Cerebellar cortex (tissue), 1 donor: ENCODE results near the gene ANKRD34C.

Experiments
- DNase-seq: peaks from one replicate; pipeline ENCODE4 v3.0.0-alpha.2; 2015; ENCODE audit warnings: low spot score

Gene ANKRD34C

DNA sequence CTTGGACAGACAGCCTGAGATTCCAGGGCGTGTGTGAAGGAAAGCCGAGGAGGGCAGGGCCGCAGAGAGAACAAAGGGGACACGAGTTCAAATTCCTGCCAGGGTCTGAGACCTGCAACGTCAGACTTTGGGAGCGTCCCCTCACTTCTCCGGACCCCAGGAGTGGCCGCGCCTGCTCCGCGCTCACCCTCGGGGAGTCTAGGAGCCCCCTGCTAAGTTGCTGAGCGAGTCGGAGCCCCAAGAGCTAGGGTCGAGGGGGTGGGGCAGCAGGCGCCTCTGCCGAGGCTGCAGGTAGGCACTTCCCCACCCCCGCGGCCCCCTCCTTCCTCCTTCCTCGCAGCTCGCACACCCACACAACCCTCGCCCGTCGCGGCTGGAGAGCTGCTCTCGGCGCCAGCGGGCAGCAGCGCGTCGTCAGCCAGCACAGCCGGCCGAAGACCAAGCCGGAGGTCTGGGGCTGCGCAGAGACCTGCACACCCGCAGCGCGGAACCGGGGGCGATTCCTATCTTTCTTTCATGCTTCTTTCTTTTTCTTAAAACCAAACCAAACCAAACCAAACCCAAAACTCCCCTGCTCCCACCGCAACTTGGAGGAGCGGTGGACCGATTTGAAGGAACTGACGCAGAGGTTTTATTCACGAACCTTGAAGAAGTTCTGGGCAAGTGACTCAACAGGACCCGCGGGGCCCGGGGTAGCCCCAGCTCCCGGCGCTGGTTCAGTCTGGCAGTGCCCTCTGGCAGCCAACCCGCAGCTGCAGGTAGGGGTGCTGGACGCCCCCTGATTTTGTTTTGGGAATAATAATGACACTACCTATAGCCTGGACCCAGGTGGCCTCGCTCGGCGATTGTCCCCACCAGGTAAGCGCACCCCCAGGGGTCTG lies at the start of gene ANKRD34C:
ANKRD34C (plus strand) TSS at position 352 of the 881 bp plus-strand sequence. CDS start 10,563 bp downstream, outside the sequence.
- peak; percentile 46 for DNase-seq

DNA sequence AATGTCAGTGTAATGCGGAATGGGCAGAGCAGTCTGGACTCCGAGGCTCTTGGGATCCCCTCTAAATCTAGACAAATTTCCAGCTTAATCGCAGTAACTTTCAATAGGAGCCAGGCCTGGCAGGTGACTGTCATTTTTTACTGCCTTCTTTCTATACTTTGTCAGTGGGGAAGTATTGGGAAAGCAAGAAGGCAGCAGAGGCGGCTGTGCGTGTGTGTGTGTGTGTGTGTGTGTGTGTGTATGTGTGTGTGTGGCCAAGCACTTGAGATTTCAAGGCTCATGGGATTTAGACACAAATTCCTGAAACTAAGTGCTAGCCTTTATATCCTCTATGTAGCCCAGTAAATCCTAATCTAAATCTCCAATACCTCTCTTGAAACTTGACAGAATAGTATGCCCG lies 49.3 kb upstream of the ANKRD34C start:
- DNase-seq, result no peak

DNA sequence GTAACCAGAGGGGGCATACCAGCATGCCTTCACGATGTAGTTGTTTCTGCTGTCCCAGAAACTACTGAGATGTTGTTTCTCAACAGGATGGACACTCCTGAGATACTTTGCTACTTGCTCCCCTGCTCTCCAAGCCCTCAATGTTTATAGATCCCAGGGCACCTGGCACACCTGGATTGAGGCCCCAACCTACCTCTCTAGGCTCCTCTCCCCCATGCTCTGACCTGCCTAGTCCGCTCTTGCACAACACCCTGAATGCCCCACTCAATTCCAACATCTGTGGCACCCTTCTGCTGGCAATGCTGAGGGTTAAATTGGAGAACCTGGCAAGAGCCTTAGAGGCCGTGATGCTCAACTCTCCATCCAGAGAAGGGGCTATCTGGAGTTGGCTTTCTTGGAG lies 42.5 kb upstream of the ANKRD34C start:
- DNase-seq, result no peak

DNA sequence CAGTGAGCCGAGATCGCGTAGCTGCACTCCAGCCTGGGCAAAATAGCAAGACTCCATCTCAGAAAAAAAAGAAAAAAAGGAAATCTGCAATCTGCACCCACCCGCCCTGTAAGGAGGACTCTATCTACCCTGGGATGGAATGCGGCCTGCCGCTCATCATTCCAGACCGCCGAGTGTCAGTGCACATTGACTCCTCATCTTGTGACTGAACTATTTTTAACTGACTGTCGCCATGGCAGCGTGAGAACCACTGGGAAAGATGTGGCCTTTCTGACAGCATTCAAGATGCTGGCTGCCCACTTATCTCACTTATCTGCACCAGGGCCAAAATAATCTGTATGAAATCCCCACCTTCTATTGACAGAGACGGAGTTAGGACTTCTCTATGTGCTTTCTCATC lies 38.8 kb upstream of the ANKRD34C start:
- DNase-seq, result no peak

DNA sequence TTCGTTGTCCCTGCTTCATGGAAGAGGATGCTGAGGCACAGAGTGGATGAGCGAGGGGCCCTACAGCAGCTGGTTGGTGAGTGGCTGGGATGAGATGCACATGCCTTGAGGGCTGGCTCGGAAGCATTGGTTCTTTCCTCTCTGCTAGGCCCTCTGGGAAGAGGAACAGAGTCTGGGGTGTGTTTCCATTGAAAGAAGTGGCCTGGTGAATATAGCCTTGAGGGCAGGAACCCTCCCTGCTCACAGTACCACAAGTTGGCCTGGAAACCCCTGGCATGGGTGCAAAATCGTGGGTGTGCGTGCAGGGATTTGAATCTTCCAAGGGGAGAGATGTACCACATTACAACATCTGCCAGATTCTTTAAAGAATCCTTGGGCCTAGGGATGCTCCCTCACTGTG lies 37.6 kb upstream of the ANKRD34C start:
- no peak for DNase-seq

DNA sequence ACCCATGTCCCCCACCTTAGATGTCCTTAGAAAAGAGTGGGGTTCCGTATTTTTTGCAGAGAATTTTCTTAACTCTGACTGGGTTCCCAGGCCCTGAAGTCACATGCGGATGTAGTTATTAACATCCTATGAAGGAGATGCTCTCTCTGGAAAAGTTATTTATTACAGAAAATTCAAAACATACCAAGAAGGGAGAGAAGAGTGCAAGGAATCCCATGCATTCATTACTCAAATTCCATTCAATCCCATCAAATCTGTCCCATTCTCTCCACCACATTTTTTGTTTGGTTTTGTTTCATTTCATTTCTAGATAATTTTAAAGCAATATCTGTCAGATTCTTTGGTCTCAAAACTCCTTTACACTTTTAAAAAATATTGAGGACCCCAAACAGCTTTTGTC lies 34.3 kb upstream of the ANKRD34C start:
- no peak for DNase-seq

DNA sequence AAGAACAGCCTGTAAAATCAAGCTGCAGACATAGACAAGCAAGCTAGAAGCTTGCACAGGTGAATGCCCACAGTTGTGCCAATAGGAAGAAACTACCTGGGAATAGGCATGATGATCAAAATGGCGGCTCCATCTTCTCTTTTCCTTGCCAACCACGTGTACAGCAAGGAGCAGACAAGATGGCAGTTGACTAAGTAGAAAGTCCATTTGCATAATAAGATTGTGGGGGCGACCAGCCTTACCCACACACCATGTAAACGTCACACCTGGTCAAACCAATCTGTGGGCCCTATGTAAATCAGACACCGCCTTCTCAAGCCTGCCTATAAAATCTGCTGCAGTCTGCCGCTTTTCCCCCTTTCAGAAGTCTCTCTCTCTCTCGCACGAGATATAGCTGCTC lies 25.1 kb upstream of the ANKRD34C start:
- no peak for DNase-seq

DNA sequence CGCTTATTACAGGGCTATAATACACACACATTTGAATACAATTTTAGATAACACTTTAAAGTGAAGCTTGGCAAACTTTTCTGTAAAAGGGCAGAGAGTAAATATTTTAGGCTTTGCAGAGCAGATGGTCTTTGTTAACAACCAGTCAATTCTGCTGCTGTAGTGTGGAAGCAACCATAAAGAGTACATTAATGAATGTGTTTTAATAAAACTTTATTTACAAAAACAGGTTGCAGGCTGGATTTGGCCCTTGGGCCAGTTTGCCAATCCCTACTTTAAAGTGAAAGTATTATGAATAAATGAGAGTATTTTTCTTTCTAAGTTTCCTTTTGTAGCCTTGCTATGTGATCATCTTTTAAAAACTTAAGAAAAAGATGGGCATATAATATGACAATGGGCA lies 20.7 kb upstream of the ANKRD34C start:
- DNase-seq, result no peak

DNA sequence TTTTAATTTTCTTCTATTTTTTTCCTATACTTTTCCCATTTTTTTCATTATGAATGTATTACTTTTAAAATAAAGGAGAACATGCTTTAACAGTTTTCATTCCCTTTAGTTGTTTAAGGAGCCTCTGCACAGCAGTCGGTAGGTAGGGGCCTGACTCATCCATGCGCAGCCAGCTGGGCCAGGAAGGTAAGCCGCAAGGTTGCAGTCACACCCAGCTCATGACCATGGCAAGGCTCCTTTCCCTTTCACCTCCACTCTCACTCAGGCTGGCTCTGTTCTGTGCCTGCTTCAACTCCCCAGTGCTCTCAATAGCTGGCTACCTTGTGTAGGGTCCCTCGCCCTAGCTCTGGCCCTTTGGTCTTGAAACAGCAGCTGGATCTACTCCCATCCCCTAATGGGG lies 17.4 kb upstream of the ANKRD34C start:
- no peak for DNase-seq

DNA sequence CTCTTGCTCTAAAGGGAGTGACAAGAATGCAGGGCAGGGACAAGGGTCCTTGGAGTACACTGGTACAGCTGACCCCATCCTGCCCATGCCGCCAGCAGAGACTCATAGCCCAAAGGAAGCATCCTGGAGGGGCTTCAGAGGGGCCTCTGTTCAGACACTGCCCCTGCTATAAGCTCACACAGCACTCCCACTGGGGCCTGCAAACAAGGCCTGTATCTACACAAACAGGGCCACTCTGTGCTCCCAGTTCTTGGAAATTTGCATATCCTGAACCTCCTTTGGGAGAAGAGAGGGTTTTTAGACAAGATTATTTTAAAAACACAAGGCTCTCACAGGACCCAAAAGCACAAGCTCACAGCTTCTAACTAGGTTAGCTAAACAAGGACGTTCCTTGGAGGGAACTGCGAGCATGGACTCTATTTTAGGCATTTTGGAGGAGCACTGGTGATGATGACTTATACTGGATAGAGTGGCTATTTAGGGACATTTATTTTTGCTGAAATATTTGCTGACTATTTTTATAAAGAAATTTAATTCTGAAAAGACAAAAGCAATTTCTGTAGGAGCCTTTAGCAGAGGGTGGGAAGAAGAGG lies 16.4 kb upstream of the ANKRD34C start:
- DNase-seq, result no peak

DNA sequence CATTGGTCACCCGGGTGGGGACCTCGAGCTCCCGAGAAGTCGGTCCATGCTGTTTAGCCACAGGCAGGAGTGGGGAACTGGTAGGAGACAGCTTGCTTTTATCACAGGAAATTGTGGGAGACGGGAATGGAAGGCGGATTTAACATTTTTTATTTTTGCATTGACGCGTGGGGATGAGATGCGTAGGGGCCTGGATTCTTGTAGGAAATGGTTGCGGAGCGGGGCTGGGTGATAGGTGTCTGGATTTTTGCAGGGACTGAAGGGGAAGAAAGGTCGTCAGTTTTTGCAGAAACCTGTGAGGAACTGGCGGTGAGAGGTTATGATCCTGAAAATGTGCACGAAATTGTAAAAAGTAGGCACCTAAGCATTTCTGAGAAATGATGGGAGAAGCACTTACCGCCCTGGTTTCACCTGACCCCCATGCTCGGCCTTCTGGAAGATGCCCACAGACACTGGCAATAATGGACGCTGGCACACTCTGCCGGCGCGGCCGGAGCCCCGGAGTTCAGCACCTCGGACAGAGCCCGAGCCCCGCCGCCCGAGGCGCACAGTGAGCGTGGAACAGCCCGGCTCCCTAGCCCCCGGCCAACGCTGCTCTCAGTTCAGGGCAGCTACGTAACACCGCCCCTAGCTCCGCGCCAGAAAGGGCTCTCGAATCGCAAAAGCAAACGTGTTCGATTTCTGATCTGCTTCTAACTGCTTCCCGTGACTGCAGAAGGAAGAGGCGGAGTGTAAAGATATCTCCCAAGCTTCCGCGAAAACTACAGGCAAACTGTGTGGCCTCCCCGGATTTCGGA lies 928 bp downstream of the ANKRD34C start:
- peak; percentile 63 for DNase-seq

DNA sequence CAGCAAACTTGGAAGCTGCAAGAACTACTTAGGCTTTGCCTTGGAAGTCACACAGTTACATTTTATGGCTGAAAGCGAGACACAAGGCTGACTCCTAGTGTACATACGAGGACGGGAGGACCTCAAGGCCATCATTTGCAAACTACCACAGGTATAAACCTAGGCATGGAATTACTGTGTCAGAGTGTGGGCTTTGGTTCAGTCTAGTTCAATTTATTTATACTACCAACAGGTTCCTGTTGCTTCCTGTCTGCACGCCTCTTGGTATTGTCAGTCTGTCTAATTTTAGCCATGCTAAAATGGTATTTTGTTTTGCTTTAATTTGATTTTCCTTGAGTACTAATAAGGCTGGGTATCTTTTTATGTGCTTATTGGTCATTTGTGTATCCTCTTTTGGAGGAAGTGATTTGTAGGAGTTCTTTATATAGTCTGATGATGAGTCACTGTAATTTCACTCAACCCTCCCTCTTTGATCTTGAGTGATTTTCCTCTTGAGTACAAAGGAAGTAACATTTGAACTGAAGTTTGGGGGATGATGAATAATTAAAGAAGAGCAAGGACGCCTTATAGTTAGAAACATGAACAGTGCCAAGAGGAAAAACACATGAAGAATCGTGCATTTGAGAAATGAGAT lies 8.2 kb downstream of the ANKRD34C start:
- DNase-seq, result no peak

DNA sequence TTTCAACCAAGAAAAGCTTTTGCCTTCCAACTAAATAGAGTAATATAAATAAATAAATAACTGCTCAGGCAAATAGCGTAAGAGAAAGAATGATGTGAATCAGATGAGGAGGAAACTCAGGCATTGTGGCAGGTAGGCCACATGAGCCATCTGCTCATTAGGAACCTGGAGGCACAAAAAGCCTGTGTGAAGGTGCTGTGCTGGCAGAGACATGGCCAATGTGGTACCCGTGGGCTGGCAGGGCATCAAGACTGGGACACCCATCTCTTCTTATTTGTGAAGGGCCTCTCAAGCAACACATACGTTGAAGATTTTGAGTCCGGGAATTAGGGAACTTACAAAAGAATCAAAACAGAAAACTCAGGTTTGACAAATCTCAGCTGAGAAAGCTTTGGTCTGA lies 9.5 kb downstream of the ANKRD34C start:
- DNase-seq, result peak; percentile 75

DNA sequence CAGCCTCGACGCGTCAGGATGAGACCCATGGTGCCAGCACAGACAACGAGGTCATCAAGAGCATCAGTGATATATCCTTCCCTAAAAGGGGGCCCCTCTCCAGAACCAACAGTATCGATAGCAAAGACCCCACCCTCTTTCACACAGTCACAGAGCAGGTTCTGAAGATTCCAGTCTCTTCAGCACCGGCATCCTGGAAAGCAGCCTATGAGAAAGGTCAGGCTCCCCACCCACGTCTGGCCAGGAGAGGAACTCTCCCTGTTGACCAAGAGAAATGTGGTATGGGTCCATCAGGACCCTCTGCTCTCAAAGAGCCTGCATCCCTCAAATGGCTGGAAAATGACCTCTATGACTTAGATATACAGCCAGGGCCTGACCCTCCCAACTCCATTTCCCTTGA lies 11.6 kb downstream of the ANKRD34C start:
- no peak for DNase-seq

DNA sequence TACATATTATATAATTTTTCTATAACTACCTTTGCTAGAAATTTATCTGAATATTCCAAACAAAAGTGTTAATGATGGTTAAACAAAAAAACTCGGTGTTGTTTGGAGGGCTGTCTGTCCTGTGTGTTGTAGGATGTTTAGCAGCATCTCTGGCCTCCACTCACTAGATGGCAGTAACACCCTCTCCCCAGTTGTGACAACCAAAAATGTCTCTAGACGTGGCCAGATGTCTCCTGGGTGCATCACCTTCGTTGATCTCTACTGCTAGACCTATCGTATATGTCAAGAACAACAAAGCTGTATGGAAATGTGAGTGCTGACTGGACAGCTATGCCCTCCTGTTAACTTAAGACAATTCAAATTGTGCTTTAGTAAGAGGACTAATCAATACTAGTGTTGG lies 14.1 kb downstream of the ANKRD34C start:
- DNase-seq, result no peak

DNA sequence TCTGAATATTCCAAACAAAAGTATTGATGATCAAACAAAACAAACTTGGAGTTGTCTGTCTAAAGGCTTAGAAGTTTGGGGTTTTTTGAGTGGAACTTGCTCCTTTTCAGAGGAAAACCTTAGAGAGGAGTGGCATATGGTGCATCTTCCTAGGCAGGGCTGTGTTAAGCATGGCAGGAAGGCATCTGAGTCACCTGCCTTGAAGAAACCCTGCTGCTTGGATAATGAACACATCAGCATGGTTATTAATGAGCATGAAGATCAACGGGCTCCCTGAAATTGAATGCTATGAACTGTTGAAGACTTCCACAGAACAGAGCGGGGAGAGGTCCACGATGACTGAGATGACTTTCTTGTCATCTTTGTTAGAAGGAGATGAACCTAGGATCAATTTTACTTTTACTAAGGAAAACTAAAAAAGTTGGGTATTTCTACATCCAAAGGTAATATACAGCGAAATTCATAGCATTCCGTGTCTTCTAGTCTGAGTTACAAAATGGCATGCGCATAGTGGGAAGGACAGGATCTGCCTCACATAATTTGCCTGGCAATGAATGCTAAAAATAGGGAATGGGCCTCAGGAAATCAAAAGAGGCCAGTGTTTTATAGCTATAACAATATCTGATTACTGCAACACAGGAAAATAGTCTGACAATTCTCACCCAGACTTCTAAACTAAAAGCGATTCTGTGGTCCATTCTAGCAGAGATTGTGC lies 16.8 kb downstream of the ANKRD34C start:
- DNase-seq, result peak; percentile 44

DNA sequence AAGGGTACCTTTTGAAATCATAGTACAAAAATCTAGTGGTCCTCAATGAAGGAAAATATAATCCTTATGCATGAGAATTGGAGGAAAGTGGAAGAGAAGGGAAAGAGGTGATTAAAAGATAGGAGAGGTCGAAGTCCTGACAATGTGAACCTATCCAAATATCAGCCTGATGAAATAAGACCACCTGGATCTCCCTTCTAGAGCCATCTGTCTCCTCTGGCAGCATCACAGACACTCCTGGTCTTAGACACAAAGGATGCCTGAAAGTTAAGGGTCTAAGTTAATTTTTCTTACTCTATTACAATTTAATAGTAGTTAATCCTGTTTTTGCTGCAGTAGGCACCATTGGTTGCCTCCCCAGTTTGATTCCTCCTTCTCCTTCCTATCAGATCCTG lies 17.3 kb downstream of the ANKRD34C start:
- peak; percentile 57 for DNase-seq

DNA sequence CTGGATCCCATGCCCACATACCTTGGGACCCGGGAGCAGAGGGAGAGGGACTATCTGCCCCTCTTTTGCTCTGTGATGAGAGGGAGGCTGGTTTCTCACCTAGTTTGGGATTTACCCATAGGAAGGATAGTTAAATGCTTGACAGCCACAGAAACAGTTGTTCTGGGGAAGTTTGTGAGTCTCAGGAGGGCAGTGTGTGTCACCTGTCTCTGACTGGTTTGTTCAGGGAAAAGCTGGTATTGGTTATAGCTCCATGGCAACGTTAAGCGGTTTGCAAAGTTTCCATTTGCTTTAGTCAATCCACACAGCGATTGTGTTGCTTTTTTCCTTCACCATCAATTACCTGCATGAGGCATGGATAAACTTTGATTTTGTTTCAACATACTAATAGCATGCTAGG lies 24.7 kb downstream of the ANKRD34C start:
- DNase-seq, result no peak

DNA sequence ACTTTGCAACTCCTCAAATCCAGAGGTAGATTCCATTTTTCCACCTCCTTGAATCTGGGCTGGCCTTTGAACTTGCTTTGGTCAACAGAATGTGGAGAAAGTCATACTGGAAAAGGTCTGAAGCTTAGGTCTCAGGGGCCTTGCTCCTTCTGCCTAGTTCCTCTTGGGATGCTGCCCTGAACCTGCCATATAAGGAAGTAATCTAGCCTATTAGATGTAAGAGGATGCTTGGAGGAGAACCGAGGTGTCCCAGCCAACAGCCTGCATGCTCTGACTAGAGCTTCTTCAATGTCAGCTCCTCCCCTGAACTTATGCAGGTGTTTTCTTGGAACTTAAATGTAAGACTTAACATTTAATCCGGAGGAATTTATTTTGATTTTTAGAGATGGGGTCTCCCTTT lies 26.4 kb downstream of the ANKRD34C start:
- peak; percentile 36 for DNase-seq

DNA sequence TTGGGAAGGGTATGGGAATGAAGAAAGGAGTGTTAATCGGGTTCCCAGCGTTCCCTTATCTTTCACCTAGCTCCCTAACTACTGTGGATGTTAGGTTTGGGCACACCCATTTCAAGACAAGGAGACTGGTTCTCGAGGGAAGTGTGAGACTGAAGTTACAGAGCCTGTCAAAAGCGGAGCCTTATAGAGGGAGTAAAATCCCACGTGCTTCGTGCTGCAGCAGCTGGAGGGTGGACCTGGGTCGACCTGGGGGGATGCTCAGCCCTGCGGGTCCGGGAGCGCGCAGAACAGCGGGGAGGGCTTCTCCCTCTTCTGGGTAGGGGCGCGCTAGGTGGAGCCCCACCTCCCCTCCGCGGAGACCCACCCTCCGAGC lies 28.1 kb downstream of the ANKRD34C start:
- peak; percentile 49 for DNase-seq

DNA sequence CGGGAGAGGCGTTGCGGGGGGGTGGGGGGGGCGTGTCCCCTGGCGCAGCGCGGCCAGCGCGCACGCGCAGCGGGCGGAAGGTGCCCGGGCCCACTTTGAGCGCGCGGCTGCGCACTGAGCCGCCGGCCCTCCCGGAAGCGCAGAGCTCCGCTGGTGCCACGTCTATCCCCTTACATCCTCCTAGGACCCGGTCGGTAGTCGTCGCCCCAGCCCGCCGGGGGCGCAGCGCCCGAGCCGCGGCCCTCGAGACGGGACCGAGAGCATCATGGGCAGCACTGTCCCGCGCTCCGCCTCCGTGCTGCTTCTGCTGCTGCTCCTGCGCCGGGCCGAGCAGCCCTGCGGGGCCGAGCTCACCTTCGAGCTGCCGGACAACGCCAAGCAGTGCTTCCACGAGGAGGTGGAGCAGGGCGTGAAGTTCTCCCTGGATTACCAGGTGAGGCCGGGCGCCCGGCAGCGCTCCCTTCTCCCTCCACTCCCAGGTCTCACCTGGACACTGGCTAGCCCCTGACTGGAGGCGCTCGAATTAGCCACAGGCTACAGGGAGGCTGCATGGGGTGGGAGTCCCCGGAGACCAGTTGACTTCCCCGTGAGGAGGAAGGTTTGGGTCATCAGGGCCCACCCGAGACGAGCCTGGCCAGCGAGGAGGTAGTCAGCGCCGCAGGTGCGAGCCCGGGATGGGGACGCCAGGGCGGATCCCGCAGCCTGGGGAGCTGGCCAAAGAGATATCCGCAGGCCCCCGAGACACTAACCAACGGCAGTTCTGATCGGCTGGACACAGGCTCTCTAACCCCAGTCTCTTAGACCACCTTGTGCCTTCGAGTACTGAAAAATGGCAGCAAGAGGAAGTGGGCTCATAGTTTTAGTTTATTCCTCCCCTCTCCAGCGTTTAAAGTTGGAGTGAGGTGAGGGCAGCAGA lies 28.7 kb downstream of the ANKRD34C start, which contains the start of gene TMED3:
TMED3 (plus strand) TSS at position 128 of the 916 bp plus-strand sequence; CDS start at position 266, 138 bp downstream.
- DNase-seq, result peak; percentile 77
